OCI-LY7 (cell line): ENCODE results near the gene SECTM1. TPM values are rescaled to one million over a fixed set of nuclear protein-coding genes. Genes with fewer than 3 reads are reported as not detected.

ENCODE experiments used
- BruUV-seq: library from RNA; stranded (reverse); fragments of 400-500 nt; replicated peaks from 2 replicates; lab custom pipeline; 2021; lab: Mats Ljungman, UMichigan
- CTCF ChIA-PET: fragments of 300-600 bp; sonication (Branson Sonifier 250); formaldehyde crosslinking; loops from one replicate; lab custom pipeline; 2022; ENCODE audit warnings: antibody characterized with exemption; ENCODE audit not compliant: unreplicated experiment; lab: Charles Lee
- POLR2A ChIA-PET: fragments of 300-600 bp; sonication (Branson Sonifier 250); formaldehyde crosslinking; loops from one replicate; lab custom pipeline; 2022; ENCODE audit warnings: antibody characterized with exemption; lab: Charles Lee
- DNase-seq: peaks from one replicate; pipeline ENCODE4 v3.0.0-alpha.2; 2015; ENCODE audit warnings: low spot score
- H2AFZ ChIP-seq: fragments of 200-600 bp; sonication (generic), shearing (Covaris generic); 2 replicates; pipeline ENCODE4 v1.6.1; 2014; ENCODE audit warnings: mild to moderate bottlenecking, antibody characterized with exemption, low read length, moderate library complexity
- H3K27ac ChIP-seq: fragments of 200-600 bp; sonication (generic); 2 replicates; pipeline ENCODE4 v1.5.1; 2014; ENCODE audit warnings: mixed run types, low read depth, mild to moderate bottlenecking, moderate library complexity, low read length, inconsistent platforms; ENCODE audit not compliant: poor library complexity, severe bottlenecking
- H3K36me3 ChIP-seq: fragments of 200-600 bp; sonication (generic); 2 replicates; pipeline ENCODE4 v1.6.1; 2014; ENCODE audit warnings: mild to moderate bottlenecking, antibody characterized with exemption, low read length, moderate library complexity, mixed read lengths; ENCODE audit not compliant: insufficient read depth
- H3K4me1 ChIP-seq: fragments of 200-600 bp; sonication (generic); 2 replicates; pipeline ENCODE4 v1.5.1; 2014; ENCODE audit warnings: mild to moderate bottlenecking, low read length; ENCODE audit not compliant: insufficient read depth, poor library complexity, severe bottlenecking
- H3K4me2 ChIP-seq: fragments of 200-600 bp; sonication (generic); 2 replicates; pipeline ENCODE4 v1.6.1; 2014; ENCODE audit warnings: mild to moderate bottlenecking, low read length
- H3K4me3 ChIP-seq: fragments of 200-600 bp; sonication (generic); 2 replicates; pipeline ENCODE4 v1.5.1; 2014; ENCODE audit warnings: mild to moderate bottlenecking, low read depth, low read length; ENCODE audit not compliant: poor library complexity, severe bottlenecking
- H3K79me2 ChIP-seq: fragments of 200-600 bp; sonication (generic); 2 replicates; pipeline ENCODE4 v1.6.1; 2016; ENCODE audit warnings: low read depth, mild to moderate bottlenecking, low read length, moderate library complexity, mixed read lengths; ENCODE audit not compliant: insufficient read depth
- H3K9me2 ChIP-seq: fragments of 200-600 bp; sonication (generic); 2 replicates; pipeline ENCODE4 v1.6.1; 2016; ENCODE audit warnings: mild to moderate bottlenecking, low read length, mixed read lengths; ENCODE audit not compliant: insufficient read depth
- H3K9me3 ChIP-seq: fragments of 200-600 bp; sonication (generic); 2 replicates; pipeline ENCODE4 v1.6.1; 2014; ENCODE audit warnings: mild to moderate bottlenecking, mixed run types, low read length, mixed read lengths
- H4K20me1 ChIP-seq: fragments of 200-600 bp; sonication (generic); 2 replicates; pipeline ENCODE4 v1.6.1; 2014; ENCODE audit warnings: mild to moderate bottlenecking, antibody characterized with exemption, low read length, moderate library complexity, mixed read lengths; ENCODE audit not compliant: insufficient read depth
- CTCF ChIP-seq: fragments of 200-600 bp; sonication (generic); conservative IDR thresholded peaks from 2 replicates; pipeline ENCODE4 v1.5.1; 2014; ENCODE audit warnings: mild to moderate bottlenecking, antibody characterized with exemption, low read length, moderate library complexity, mixed read lengths
- EZH2phosphoT487 ChIP-seq: fragments of 200-600 bp; sonication (generic); IDR thresholded peaks from 2 replicates; pipeline ENCODE4 v1.6.1; 2018; ENCODE audit warnings: low read depth, borderline replicate concordance, mild to moderate bottlenecking, mixed run types, antibody characterized with exemption, low read length, moderate library complexity, mixed read lengths
- intact Hi-C: fragments of 100-400 bp; cut with micrococcal nuclease; formaldehyde crosslinking; loops from one replicate; pipeline ENCODE4 v1.10.0; 2022; ENCODE audit not compliant: unreplicated experiment
- total RNA-seq, 2 experiments: library from RNA; depleted of rRNA in 1 of 2; stranded (reverse); fragments of >200 nt in 1 of 2; shearing (Covaris generic) in 1 of 2; gene quantifications; 2 replicates each; pipeline ENCODE4 v1.2.3, GENCODE V29; 2014 to 2022

SECTM1 gene
- total RNA-seq, 2 experiments from 2014 or later: not detected

DNA sequence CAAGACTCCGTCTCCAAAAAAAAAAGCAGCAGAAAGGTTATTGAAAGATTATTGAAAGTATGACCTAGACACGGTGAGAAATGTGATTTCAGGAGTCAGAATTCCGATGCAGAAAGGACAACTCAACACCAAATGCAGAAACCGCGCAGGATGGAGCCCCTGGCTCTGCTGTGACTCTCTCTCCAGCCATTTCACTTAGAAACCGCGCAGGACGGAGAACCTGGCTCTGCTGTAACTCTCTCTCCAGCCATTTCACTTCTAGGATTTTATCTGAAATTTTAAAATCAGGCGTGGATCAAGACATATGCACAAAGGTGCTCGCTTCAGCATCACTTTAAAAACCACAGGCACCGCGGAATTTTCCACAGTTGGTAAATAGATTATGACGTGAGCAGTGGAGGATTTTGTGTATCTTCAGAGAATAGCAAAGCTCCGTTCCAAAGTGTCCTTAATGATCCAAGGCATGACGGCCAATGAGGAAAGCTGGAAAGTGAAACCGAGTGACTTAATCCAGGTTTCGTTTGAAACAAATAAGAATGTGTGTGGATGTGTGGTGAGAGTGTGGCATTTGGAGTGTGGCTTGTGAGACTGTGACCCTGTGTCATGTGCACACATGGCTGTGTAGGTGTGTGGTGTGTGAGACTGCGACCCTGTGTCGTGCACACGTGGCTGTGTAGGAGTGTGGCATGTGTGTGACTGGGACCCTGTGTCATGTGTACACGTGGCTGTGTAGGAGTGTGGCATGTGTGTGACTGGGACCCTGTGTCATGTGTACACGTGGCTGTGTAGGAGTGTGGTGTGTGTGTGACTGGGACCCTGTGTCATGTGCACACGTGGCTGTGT, 47.5 kb upstream of the SECTM1 start:
- TF ChIP-seq EZH2phosphoT487: no peak
- no peak for TF ChIP-seq CTCF
- no peaks in the 10 kb centered on the region for H3K9me3 ChIP-seq
- H3K4me3 ChIP-seq: no peak overlapping the region
- no peak overlapping the region for H3K4me2 ChIP-seq
- H3K4me1 ChIP-seq: peaks cover 8% of the 10 kb centered on the region
- intact Hi-C loops: no loop called here
- H2AFZ ChIP-seq: no peak overlapping the region
- no peak overlapping the region for H3K27ac ChIP-seq
- H3K79me2 ChIP-seq: no peaks in the 10 kb centered on the region
- H4K20me1 ChIP-seq: no peaks in the 10 kb centered on the region
- H3K9me2 ChIP-seq: no peaks in the 10 kb centered on the region
- POLR2A ChIA-PET: interaction anchor here (0.7 kb wide), 1 partner anchor 8 kb away, joined by 5 read pairs; no protein-coding TSS in a partner anchor
- CTCF ChIA-PET: no interaction called here
- DNase-seq: no peak
- no peaks in the 10 kb centered on the region for H3K36me3 ChIP-seq
- no TSS peak for BruUV-seq

- Histone ChIP-seq H4K20me1 (no peaks in the 10 kb centered on the region), H3K36me3 (no peaks in the 10 kb centered on the region), H3K9me3 (no peaks in the 10 kb centered on the region), H2AFZ (no peak overlapping the region), H3K4me3 (no peak overlapping the region), H3K9me2 (no peaks in the 10 kb centered on the region), H3K4me1 (peaks cover 8% of the 10 kb centered on the region), H3K27ac (no peak overlapping the region), H3K4me2 (no peak overlapping the region), H3K79me2 (no peaks in the 10 kb centered on the region)
- BruUV-seq: no TSS peak
- ChIA-PET CTCF (interaction anchor here (0.5 kb wide), 1 partner anchor 984 kb away, joined by 3 read pairs; the partner anchor contains the start of gene BAHCC1), POLR2A (interaction anchor here (0.7 kb wide), 1 partner anchor 22 kb away, joined by 4 read pairs; no protein-coding TSS in a partner anchor)
- TF ChIP-seq EZH2phosphoT487 (no peak), CTCF (no peak)
- no peak for DNase-seq
- intact Hi-C loops: no loop called here
Measured at GRCh38 chr17:82378741-82379021, 45.1 kb upstream of the SECTM1 start.
